ENCODE measurements around the gene CAPRIN1.
"Not testable (repeated sequence)": the region's sequence is repeated elsewhere in the genome, so short reads cannot be mapped to it uniquely, and the experiment has no call there.

GRCh38 chr11:34054351-34054750, 2.8 kb downstream of the CAPRIN1 start:
- TF ChIP-seq CTCF (conservative IDR thresholded peaks at IDR 0.05; ENCODE audit: low read depth in 2 of 2); POLR2AphosphoS5 (IDR thresholded peaks at IDR 0.05; ENCODE audit: low read depth); CREB1 (CRISPR knock-in tag; IDR thresholded peaks at IDR 0.05; ENCODE audit: low read depth); EZH2 (IDR thresholded peaks at IDR 0.05; ENCODE audit: low read depth, unreplicated experiment); EZH2phosphoT487 (IDR thresholded peaks at IDR 0.05; ENCODE audit: unreplicated experiment); ZNF331 (CRISPR knock-in tag; IDR thresholded peaks at IDR 0.05; ENCODE audit: low read depth); REST (IDR thresholded peaks at IDR 0.05; ENCODE audit: unreplicated experiment): not testable (repeated sequence)

Data from GM23338 (cell line).